Erythroblast (primary cell): ENCODE results near the gene FER1L5.

Experiments
- GATA1 ChIP-seq: IDR thresholded peaks from 2 replicates; pipeline ENCODE4 v1.6.1; 2011; ENCODE audit warnings: low read depth, mild to moderate bottlenecking, control low read depth, low read length, moderate library complexity
- POLR2A ChIP-seq: IDR thresholded peaks from 2 replicates; pipeline ENCODE4 v1.6.1; 2011; ENCODE audit warnings: mild to moderate bottlenecking, low read length

DNA sequence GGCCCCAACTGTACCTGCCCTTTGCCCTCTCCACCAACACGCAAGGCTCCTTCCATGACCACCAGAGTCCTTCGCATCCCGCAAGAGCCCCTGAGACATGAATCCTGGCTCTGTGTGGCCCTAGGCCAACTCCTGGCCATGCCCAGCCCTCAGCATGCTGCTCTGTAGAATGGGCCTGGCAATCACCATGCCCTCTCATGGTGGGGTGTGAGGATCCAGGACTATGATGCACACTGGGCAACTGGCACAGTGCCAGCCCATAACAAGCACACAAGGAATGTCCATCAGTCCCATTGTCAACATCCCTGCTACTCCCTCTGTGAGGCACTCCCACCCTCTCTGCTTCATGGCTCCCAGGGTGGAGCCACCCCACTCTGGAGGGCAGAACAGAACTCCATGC, 44.7 kb downstream of the FER1L5 start:
- no peak for TF ChIP-seq POLR2A
- TF ChIP-seq GATA1, result no peak
